Left ventricle myocardium superior (tissue), 1 donor: ENCODE results near the gene GNA12. TPM values are rescaled to one million over a fixed set of nuclear protein-coding genes. Genes with fewer than 3 reads are reported as not detected.

Experiments
- ATAC-seq: fragments of 200-7000 bp; cut with Tn5 transposase; one replicate; pipeline ENCODE4 v1.9.1; 2020; ENCODE audit warnings: mild to moderate bottlenecking, moderate library complexity
- DNase-seq: peaks from one replicate; pipeline ENCODE4 v3.0.0-alpha.2; 2020
- intact Hi-C: fragments of 100-400 bp; cut with micrococcal nuclease; formaldehyde crosslinking; loops from one replicate; pipeline ENCODE4 v1.11.0; 2022
- total RNA-seq: library from RNA; stranded (reverse); fragmentation: NEBNext Ultra II Directional; extraction: Animal tissue kit (Norgen Biotek cat#: 25700); gene quantifications from one replicate; pipeline ENCODE4 v1.2.1, GENCODE V29; 2021
- donor health status: DM: no; HTN: yes; CAD: no; lungs with severe emphysema.

GNA12 gene
- total RNA-seq, 1 donor from 2014 or later = 40.4 TPM

DNA sequence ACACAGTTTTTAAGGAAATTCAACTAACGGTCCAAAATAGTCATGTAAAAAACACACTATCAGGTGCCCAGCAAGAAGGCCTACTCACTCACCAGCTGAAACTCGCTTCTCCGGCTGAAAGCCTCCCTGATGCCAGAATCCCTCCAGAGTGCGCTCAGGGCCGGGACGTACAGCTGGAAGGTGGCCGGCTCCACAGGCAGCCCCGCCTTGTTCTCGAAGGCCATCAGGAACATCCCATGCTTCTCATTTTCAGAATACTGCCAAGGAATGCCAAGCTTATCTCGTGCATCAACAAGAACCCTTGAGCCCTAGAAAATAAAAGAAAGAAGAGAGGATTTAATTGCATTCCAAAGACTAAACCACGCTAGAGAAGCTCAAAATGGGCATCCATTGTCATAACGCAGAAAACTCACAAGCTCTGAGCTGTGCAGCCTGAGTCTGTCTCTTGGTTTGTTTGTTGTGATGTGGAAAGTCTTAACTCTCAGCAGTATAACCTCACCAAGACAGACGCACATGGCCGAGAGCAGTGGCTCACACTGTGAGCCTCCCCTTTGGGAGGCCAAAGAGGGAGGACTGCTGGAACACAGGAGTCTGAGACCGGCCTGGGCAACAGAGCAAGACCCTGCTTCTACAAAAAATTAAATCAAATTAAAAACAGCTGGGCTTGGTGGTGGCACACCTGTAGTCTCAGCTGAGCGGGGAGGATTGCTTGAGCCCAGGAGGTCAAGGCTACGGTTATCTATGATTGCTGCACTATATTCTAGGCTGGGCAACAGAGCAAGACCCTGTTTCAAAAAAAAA is 49.1 kb downstream of the GNA12 start:
- DNase-seq = no peak
- no peak for ATAC-seq
- intact Hi-C loops = no loop called here

DNA sequence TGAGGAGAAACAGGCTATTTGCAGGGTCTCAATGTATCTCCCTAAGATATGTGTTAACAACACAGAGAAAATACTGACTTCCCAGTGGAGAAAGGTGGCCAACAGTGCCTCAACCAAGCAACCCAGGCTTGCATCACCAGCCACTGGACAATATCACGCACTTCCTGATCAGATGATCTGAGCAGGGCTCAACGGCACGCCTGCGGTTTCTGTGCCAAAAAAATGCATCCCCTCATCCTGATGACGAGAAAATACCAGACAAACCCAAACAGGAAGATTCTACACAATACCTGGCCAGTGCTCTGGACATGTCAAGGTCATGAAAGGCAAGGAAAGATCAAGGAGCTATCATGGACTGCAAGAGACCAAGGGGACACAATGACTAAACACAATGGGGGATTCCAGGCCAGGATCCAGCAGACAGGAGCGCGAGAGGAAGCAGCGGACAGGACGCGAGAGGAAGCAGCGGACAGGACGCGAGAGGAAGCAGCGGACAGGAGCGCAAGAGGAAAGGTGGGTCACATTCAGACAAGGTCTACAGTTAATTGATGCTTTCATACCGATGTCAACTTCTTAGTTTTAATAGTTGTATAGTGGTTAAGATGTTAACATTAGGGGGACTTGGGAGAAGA is 51.1 kb downstream of the GNA12 start:
- intact Hi-C loops = no loop called here
- DNase-seq (no peak), ATAC-seq (no peak)

DNA sequence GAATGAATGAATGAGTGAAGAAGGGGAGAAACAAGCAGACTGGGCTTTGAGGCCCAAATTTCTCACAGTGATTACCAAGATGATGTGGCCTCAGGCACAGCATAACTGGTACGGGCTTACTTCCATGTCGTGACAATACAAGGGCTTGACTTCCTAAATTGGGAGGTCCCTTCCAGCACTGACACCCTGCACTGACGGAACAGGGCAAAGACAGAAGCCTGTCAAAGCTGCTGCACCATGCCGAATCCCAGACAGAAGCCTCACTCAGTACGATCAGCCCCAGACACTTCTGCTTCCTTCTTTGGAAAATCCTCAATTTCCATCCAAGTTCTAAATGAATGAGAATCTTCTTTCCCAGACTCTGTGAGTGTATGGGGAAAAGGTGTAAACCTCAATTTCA is 51.9 kb downstream of the GNA12 start:
- intact Hi-C loops = no loop called here
- DNase-seq = no peak
- no peak for ATAC-seq

DNA sequence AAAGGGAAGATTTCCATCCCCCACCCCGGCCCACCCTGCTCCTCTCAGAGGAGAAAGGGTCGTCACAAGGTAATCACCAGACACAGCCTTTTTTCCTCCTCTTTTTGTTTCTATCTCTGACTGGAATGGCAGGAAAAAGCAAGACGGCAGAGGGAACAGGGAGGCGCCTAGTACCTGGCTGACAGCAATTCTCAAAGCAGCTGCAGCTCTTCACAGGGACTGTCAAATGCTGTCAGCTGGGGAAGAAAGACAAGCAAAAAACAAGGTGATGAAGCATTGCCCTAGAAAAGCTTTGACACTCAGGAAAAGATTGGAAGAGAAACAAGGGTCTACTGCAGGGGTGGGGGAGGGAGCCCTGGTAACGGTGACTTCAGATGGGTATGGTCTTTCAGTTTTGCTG is 52.7 kb downstream of the GNA12 start:
- ATAC-seq = no peak
- intact Hi-C loops = no loop called here
- no peak for DNase-seq

DNA sequence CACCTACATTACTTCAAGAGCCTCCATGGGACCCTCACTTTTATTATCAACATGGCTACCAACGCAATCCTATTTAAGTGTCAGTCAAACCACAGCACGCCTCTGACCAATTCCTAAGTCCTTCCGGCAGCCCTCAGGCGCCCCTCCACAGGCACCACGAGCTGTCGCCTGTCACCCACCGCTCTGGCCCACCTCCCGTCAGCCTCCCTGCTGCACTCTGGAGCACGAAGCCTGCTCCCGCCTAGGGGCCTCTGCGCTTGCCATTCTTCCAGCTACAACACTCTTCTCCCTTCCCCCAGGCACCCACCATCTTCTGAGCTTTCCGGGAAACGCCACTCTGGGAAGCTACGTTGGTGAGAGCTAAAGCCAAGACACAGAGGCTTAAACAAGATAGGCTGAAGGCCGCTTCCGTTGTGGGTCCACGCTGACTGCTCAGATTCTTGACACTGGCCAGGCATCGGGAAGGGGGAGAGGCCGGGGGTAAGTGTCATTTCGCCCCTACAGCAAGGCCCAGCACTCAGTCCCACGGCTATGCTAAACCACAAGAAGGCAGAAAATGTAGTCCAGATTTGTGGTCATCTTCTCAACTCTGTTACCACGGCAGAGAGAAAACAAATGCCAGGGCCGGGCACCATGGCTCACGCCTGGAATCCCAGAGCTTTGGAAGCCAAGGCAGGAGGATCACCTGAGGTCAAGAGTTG is 56.7 kb downstream of the GNA12 start:
- no peak for DNase-seq
- intact Hi-C loops = no loop called here
- ATAC-seq = peak; percentile 35

DNA sequence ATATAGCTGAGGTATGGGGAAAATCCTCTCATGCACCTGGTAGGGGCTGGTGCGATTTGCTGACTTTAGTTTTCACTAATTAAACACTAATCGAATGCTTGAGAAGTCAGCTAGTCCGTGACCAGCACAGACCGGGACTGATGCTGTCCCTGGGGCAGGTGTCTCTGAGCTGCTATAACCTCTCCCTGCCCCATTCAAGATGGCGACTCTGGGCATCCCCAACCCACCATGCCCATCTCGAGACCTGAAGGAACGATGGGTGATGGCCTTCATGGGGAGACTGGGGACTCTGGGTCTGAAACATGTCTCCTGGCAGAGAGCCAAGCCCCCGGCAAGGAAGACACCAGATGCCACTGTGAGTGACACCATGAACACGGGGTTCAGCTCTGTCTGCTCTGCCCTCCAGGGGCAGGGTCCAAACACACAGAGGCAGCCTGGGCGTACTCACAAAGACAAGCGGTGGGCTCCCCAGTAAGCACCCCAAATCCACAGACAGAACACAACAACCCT is 57.4 kb downstream of the GNA12 start:
- DNase-seq (no peak), ATAC-seq (no peak)
- intact Hi-C loops = no loop called here

DNA sequence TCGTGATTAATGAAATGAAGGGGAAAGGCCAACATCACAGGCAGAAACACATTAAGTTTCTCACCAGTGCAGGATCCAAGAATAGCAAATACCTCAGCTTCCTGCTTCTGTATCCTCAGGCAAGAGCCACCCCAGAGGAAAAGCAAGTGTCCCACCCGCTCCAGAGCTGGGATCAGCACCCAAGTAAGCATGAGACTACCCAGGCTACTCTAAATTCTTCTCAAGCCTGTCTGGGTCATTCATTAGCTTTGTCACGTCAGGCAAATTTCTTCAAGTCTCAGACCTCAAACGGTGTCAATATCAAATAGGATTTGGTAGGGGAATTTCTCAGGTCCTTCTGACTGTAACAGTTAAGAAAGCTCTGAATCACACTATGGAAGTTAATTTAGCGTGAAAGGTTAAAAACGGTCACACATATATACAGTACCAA is 59.0 kb downstream of the GNA12 start:
- intact Hi-C loops = no loop called here
- DNase-seq = no peak
- peak; percentile 75 for ATAC-seq

DNA sequence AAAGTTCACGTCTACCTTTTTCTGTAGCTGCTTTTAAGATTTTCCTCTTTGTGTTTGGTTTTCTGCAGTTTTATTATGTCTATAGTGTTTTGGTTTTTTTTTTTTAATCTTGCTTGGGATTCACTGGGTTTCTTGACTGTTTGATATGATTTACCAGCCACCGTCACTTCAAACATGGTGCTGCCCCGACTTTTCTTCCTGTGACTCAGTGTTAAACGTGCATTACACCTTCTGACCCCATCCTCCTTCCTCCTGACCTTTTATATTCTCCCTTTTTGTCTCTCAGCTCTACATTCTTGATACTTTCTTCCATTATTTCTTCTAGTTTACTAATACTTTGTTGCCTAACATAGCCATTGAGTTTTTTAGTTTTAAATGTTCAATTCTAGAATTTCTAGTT is 61.5 kb downstream of the GNA12 start:
- no peak for ATAC-seq
- intact Hi-C loops = no loop called here
- DNase-seq = no peak

DNA sequence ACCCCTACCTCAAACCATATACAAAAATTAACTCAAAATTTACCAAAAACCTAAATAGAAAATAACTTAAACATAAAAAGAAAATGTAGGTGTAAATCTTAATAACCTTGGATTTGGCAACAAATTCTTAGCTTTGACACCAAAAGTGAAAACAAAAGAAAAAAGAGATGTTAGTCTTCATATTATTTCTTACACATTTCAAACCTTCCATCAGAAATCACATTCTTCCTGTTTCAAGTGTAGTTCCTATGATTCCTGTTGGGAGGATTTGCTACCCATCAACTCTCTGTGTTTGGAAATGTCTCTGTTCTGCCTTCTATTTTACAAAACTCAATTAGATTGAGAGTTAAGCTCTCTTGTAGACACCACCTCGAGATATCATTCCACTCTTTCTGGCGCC is 62.0 kb downstream of the GNA12 start:
- ATAC-seq = no peak
- no peak for DNase-seq
- intact Hi-C loops = no loop called here

DNA sequence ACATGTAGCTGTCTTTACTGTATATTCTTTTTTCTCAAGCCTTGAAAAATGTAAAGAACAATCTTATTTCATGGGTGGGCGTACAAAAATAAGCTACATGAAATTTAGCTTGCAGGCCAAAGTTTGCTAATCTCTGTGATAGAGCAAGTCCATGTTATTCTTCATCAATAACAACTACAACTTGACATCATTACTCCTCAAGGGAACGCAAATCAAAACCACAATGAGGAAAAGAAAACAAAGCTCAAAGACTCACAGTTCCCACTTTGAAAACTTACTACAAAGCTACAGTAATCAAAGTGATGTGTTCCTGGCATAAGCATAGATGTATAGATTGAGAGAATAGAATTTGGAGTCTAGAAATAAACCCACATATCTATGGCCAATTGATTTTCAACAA is 62.5 kb downstream of the GNA12 start:
- ATAC-seq (no peak), DNase-seq (no peak)
- intact Hi-C loops = no loop called here

DNA sequence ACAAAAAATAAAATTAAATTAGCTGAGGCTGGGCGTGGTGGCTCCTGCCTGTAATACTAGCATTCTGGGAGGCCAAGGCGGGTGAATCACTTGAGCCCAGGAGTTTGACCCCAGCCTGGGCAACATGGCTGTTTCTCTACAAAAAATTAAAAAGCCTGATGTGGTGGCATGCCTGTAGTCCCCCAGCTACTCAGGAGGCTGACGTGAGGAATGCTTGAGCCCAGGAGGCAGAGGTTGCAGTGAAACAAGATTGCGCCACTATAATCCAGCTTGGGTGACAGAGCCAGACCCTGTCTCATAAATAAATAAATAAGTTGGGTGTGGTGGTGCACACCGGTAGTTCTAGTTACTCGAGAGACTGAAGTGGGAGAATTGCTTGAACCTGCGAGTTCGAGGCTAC is 65.1 kb downstream of the GNA12 start:
- DNase-seq (no peak), ATAC-seq (no peak)
- intact Hi-C loops = no loop called here

DNA sequence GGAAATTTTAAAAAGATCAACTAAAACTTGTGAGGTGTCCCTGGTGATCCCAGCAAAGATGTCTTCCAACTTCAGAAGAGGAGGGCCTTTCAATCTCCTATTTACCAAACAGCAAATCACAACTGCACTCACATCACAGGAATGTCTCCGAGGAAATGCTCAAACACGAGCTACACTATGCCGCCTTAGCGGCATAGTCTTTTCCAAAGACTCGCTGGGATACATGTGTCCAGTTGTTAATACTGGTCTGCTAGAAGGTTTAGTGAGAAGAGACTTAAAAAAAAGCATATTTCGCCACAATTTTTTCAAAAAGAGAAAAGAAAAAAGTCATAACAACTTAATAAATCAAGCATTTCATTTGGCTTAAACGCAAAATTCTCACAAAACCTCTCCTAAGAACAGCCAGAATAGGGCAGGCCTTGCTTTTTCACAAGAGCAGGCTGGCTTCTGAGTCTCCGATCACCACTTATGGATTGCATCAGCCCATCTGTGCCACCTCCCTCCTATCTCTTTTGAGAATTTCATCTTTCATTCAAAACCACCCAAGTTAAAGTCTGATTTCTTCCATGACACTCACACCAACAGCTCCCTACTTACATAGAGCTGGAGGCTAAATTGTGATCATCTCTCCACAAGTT is 66.1 kb downstream of the GNA12 start:
- no peak for DNase-seq
- ATAC-seq = no peak
- intact Hi-C loops = no loop called here

DNA sequence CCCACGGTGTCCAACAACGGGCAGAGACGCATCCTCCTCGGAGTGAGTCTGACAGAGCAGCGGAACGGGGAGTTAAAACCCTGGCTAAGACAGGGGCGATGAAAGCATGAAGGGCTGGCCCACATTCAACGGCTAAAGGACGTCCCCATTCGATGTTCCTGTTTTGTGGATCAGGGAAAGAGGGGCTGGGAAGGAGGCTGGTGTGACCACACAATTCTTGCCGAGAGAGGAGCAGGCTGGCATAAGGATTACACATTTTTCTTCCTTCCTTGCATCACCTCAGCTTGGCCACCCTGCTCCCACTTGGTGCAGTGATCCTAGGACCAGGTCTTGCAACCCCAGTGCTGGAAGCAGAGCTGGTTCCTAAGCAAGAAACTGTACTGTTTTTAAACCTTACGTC is 67.7 kb downstream of the GNA12 start:
- no peak for DNase-seq

DNA sequence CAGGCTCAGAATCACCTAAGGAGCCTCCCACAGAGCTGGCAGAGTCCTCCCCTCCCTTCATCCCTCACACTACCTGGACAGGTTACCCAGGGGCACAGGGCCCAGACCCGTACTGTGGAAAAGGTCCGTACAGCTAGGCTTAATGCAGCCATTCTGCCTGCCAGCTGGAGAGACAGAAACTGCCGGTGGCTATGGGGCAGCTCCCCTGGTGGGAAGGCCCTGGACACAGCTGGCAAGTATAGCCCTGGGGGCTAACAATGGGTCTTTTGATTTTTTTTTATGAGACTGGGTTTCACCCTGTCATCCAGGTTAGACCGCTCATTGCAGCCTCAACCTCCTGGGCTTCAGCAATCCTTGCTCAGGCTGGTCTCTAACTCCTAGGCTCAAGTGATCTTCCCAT is 68.3 kb downstream of the GNA12 start:
- DNase-seq (no peak), ATAC-seq (no peak)
- intact Hi-C loops = no loop called here

More for the DNA sequence above, 67.7 kb downstream of the GNA12 start:
- intact Hi-C loops = no loop called here
- no peak for ATAC-seq

DNA sequence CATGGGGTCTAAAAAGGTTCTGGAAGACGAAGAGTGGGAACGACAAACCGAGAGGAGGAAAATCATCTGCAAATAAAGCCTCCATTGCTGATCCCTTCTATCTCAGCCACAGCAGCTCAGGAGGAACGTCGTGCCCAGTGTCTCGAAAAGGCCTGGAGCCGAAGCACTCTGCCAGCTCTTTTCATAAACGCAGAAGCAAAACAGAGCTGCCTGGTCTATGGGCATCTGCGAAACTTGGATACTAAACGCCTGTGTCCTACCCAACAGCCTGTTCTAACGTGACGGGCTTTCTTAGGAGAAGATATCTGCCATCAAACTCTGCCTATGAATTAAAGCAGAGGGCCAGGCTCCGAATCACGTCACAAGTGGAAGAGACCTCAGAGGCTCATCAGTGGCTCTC is 68.7 kb downstream of the GNA12 start:
- DNase-seq = no peak
- no peak for ATAC-seq
- intact Hi-C loops = no loop called here

DNA sequence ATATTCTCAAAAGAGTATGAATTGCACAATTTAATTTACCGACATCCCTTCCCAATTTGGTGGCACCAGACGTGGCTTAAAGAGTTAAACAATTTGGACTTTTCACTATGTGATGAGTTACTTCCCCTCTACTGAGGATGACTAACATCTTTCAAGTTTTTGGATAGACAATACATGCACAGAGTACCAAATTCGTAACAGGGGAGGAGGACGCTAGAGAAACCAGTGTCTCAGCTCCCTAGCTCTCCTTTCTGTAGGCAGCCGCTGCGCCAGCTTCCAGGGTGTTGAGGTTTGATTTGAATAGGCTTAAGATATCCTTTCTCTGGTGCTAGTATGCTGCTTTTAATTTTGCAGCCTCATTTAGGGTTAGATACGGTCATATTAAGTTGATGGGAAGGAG is 69.2 kb downstream of the GNA12 start:
- no peak for DNase-seq
- intact Hi-C loops = no loop called here
- no peak for ATAC-seq

DNA sequence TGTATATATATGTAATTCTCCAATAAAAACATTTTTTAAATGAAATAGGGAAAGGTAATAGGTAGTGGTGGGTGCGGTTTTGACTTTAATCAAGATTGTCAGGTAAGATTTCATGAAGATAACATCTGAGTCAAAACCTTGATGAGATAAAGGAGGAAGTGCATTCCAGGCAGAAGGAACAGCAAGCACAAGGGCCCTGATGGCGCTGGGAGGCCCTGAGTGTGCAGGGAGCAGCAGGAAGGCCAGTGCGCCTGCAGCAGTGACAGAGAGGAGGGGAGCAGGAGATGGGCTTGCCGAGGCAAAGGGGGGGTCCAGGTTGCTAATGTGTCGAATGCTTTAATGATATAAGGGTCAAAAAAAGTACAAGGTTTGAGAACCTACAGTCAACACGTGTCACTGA is 69.8 kb downstream of the GNA12 start:
- intact Hi-C loops = no loop called here
- DNase-seq (no peak), ATAC-seq (no peak)

DNA sequence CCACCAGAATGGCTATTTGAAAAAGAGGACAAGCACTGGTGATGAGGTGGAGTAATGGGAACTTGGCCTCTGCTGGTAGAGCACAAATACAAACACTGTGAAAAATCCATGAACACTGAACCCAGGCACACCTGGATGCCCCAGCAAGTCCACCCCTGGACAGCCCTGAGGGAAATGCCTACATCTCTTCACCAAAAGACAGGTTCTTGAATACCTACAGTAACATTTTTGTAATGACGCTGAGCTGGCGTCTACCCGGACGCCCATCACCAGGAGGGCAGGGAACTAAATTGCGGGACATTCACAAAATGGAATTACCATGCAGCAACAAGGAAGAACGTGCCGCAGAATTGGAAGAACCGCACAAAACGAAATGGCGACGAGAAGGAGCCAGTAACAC is 70.5 kb downstream of the GNA12 start:
- DNase-seq = no peak
- ATAC-seq = no peak
- intact Hi-C loops = no loop called here

DNA sequence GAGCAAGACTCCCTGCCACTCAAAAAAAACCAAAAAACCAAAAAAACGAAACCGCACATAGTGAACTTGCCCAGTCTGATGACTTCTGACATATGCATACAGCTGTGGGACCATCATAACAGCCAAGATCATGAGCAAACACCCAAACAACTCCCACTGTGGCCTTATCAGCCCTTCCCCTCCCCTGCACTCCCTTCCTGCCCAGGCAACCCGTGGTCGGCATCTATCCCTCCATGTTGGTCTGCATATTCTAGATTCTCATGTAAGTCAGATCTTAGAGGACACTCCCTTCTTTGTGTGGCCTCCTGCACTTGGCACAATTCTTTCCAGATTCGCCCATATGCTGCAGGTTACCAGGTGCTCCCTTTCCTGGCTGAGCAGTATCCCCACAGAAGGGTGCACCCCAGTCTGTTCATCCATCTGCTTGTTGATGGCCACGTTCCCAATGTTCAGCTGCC is 72.8 kb downstream of the GNA12 start:
- DNase-seq (no peak), ATAC-seq (peak; percentile 83)

DNA sequence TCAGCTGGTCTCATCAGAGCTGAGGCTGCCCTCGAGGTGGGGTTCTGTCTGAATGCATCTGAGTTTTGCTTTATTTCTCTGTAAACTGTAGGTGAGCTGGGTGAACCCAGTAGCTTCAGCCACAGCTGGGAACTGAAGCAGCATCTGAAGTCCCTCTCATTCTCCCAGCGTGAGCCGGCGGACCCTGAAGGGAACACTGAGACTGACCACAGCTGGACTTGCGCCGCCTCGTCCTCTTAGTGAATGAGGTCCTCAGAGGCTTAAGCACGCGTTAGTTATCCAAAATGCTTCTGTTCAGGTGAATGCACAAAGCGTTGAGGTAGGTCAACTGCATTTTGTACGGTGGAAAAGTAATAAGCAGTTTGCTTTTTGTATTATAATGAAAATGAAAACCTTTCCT is 79.5 kb downstream of the GNA12 start:
- intact Hi-C loops = loop anchor here (10.0 kb wide), 1 partner anchor 80 kb away; the partner anchor contains the start of gene GNA12
- ATAC-seq (no peak), DNase-seq (no peak)

More for the DNA sequence above, 72.8 kb downstream of the GNA12 start:
- intact Hi-C loops = no loop called here
